C4-2B (cell line): ENCODE measurements around the gene TTLL5.
"Not testable (repeated sequence)": the region's sequence is repeated elsewhere in the genome, so short reads cannot be mapped to it uniquely, and the experiment has no call there.

Experiments used
- H3K27ac ChIP-seq: fragments of 450-650 bp; 2 replicates; pipeline ENCODE4 v1.5.1; 2017
- CTCF ChIP-seq: fragments of 450-650 bp; conservative IDR thresholded peaks from 2 replicates; pipeline ENCODE4 v1.5.1; 2017; ENCODE audit warnings: mild to moderate bottlenecking
- ZFX ChIP-seq: fragments of 450-650 bp; IDR thresholded peaks from 2 replicates; pipeline ENCODE4 v1.6.1; 2017

Gene TTLL5

GRCh38 chr14:75685910-75686309 is 24.9 kb downstream of the TTLL5 start:
- H3K27ac ChIP-seq = no peak overlapping the region
- TF ChIP-seq ZFX = no peak
- no peak for TF ChIP-seq CTCF

GRCh38 chr14:75689012-75689411 is 28.0 kb downstream of the TTLL5 start:
- TF ChIP-seq CTCF (no peak), ZFX (no peak)
- no peak overlapping the region for H3K27ac ChIP-seq

- H3K27ac ChIP-seq = no peak overlapping the region
- TF ChIP-seq CTCF (no peak), ZFX (no peak)
These were observed 29.0 kb downstream of the TTLL5 start for GRCh38 chr14:75690010-75690409.

- H3K27ac ChIP-seq = not testable (repeated sequence)
These were observed 34.0 kb downstream of the TTLL5 start for GRCh38 chr14:75695025-75695424.

- TF ChIP-seq CTCF (no peak), ZFX (no peak)
- no peak overlapping the region for H3K27ac ChIP-seq
These were observed 36.3 kb downstream of the TTLL5 start for GRCh38 chr14:75697386-75697785.

- TF ChIP-seq CTCF (no peak), ZFX (no peak)
- no peak overlapping the region for H3K27ac ChIP-seq
These were observed 36.9 kb downstream of the TTLL5 start for GRCh38 chr14:75697918-75698317.

- no peak overlapping the region for H3K27ac ChIP-seq
These were observed 38.3 kb downstream of the TTLL5 start for GRCh38 chr14:75699331-75699730.

More at GRCh38 chr14:75699331-75699730, 38.3 kb downstream of the TTLL5 start:
- TF ChIP-seq ZFX (no peak), CTCF (no peak)
